Lower leg skin (tissue), 3 donors: ENCODE data around the gene RPRD1B.

Experiments used
- POLR2A ChIP-seq, 2 donors: fragments of 450-650 bp; IDR thresholded peaks; one replicate each; pipeline ENCODE4 v1.6.1; 2016 to 2017; ENCODE audit warnings: antibody characterized with exemption in 2 of 2, mild to moderate bottlenecking in 1 of 2, moderate library complexity in 1 of 2
- TF ChIP-seq, protein P1 (sequence below), 3 donors: fragments of 450-650 bp; IDR thresholded peaks; one replicate each; pipeline ENCODE4 v1.5.1; 2016; ENCODE audit warnings: antibody characterized with exemption in 3 of 3, mild to moderate bottlenecking in 3 of 3, moderate library complexity in 2 of 3

DNA sequence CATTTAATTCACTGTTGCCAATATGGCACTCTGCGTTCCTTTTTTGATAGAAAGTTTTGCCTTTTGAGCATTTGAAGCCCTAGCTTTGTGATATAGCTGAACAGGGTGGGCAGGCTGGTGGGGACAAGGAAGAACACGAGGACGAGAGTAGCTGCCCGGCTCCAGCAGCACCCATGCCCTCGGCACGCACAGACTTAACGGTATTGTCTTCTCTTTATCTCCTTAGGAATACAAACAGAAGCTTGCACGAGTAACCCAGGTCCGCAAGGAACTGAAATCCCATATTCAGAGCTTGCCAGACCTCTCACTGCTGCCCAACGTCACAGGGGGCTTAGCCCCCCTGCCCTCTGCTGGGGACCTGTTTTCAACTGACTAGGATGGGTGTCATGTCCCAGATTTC lies 56.0 kb downstream of the RPRD1B start:
- TF ChIP-seq POLR2A (IDR thresholded peaks at IDR 0.05) = no peak
- TF ChIP-seq, protein P1, sequence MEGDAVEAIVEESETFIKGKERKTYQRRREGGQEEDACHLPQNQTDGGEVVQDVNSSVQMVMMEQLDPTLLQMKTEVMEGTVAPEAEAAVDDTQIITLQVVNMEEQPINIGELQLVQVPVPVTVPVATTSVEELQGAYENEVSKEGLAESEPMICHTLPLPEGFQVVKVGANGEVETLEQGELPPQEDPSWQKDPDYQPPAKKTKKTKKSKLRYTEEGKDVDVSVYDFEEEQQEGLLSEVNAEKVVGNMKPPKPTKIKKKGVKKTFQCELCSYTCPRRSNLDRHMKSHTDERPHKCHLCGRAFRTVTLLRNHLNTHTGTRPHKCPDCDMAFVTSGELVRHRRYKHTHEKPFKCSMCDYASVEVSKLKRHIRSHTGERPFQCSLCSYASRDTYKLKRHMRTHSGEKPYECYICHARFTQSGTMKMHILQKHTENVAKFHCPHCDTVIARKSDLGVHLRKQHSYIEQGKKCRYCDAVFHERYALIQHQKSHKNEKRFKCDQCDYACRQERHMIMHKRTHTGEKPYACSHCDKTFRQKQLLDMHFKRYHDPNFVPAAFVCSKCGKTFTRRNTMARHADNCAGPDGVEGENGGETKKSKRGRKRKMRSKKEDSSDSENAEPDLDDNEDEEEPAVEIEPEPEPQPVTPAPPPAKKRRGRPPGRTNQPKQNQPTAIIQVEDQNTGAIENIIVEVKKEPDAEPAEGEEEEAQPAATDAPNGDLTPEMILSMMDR (IDR thresholded peaks at IDR 0.05) = no peak
